ENCODE results near the gene SPATS1.

The SPATS1 gene

DNA sequence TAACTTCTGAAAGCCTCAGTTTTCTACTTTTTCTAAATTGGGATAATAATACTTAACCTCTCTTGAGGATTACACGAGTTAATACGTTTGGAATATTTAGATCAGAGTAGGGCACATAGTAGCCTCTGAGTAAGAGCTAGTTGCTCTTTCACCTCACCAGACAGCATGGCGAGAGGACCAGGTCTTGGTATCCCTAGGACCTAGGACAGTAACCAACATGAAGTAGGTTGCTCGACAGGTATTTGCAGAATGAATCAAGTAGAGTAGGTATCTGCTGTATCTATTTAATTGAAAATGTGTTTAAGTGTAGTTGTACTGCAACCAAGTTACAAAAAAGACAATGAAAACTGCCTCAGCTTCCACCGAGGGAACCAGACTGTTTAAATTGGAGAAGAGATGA lies 46.4 kb downstream of the SPATS1 start:
- no peak for DNase-seq (ENCODE audit: low read depth)

DNA sequence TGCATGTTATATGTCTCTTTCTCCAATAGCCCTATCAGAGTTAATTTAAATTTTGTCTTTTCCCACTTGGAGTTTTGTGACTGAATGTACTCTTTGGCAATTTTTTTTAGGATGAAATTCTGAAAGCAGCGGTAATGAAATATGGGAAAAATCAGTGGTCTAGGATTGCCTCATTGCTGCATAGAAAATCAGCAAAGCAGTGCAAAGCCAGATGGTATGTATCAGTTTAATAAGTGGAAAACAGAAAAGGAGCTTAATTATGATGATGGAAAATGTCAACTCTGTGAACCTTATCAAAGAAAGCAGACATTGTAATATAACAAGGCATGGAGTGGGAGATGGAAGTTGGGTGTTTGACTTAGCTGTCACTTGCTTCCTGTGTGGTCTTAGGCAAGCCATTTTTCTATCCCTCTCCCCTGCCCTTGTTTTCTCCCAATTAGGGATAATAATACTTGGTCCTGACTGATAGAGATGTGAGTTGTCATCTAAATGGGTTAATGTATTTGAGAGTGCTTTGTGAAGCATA lies 47.8 kb downstream of the SPATS1 start:
- DNase-seq (ENCODE audit: low read depth): no peak

All from stromal cell of bone marrow (primary cell).